ENCODE results near the gene FANCD2.
"Not testable (repeated sequence)": the region's sequence is repeated elsewhere in the genome, so short reads cannot be mapped to it uniquely, and the experiment has no call there.

- TF ChIP-seq, protein P1, sequence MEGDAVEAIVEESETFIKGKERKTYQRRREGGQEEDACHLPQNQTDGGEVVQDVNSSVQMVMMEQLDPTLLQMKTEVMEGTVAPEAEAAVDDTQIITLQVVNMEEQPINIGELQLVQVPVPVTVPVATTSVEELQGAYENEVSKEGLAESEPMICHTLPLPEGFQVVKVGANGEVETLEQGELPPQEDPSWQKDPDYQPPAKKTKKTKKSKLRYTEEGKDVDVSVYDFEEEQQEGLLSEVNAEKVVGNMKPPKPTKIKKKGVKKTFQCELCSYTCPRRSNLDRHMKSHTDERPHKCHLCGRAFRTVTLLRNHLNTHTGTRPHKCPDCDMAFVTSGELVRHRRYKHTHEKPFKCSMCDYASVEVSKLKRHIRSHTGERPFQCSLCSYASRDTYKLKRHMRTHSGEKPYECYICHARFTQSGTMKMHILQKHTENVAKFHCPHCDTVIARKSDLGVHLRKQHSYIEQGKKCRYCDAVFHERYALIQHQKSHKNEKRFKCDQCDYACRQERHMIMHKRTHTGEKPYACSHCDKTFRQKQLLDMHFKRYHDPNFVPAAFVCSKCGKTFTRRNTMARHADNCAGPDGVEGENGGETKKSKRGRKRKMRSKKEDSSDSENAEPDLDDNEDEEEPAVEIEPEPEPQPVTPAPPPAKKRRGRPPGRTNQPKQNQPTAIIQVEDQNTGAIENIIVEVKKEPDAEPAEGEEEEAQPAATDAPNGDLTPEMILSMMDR (IDR thresholded peaks at IDR 0.05; ENCODE audit: insufficient read depth, low read length) = not testable (repeated sequence)
- not testable (repeated sequence) for TF ChIP-seq POLR2AphosphoS5 (IDR thresholded peaks at IDR 0.05; ENCODE audit: low read depth)
Observed at GRCh38 chr3:10090774-10091173, 64.5 kb downstream of the FANCD2 start.
